Measurements from ENCODE around the gene GNG14. TPM values are rescaled to one million over a fixed set of nuclear protein-coding genes. Genes with fewer than 3 reads are reported as not detected.

Gene GNG14
- total and polyA plus RNA-seq, 2 of the 13 experiments (the other 11 are each of a cell fraction or from before 2014, with no cell fraction given), result not detected

DNA sequence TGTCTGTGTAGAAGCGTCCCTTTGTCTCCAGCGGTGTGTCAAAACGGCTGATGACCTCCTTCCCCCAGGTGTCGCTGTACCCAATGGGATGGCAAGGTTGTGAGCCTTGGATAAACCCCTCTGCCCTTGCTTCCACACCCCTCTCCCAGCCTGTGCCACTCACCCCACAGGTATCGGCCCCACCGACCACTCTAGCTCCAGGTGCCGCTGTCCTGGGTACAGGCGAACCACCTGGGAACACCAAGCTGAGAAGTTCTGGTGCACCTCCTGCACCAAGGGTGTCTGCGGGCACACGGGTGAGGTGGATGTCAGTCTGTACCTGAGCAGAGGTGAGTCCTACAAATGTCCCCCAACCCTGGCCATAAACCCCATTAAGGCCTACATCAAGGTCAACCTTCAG lies 37.9 kb upstream of the GNG14 start:
- H3K9me3 ChIP-seq (ENCODE audit: low read length), result no peaks in the 10 kb centered on the region
- intact Hi-C loops (cut with micrococcal nuclease; ENCODE audit: unreplicated experiment) (no loop called here), in situ Hi-C loops (cut with HindIII; ENCODE audit: extremely low pct_ligation_motif_present, low pct_unique_long_range_greater_than_20kb) (no loop called here)
- ChIA-PET CTCF (ENCODE audit: low intra/inter-chr PET ratio, low total read pairs) (no interaction called here), POLR2A (interaction anchor here (0.7 kb wide), 1 partner anchor 241 kb away, joined by 3 read pairs; no protein-coding TSS in a partner anchor)
- no peaks in the 10 kb centered on the region for H3K36me3 ChIP-seq (replicated peaks in 1 of 2; ENCODE audit: control insufficient read depth in 1 of 2, insufficient read depth in 2 of 2, low read length in 2 of 2)
- no peak for TF ChIP-seq HNRNPK (IDR thresholded peaks at IDR 0.05; ENCODE audit: low read depth, low read length, poor library complexity, severe bottlenecking)
- no peak for TF ChIP-seq FOXA1 (IDR thresholded peaks at IDR 0.05)
- no peak for TF ChIP-seq FOXA1 (CRISPR knock-in tag; IDR thresholded peaks at IDR 0.05)
- no peak for TF ChIP-seq ZNF136 (CRISPR knock-in tag; IDR thresholded peaks at IDR 0.05; ENCODE audit: low read depth)
- TF ChIP-seq, protein P1, sequence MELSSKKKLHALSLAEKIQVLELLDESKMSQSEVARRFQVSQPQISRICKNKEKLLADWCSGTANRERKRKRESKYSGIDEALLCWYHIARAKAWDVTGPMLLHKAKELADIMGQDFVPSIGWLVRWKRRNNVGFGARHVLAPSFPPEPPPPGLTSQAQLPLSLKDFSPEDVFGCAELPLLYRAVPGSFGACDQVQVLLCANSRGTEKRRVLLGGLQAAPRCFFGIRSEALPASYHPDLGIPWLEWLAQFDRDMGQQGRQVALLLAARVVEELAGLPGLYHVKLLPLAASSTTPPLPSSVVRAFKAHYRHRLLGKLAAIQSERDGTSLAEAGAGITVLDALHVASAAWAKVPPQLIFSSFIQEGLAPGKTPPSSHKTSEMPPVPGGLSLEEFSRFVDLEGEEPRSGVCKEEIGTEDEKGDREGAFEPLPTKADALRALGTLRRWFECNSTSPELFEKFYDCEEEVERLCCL (CRISPR knock-in tag; IDR thresholded peaks at IDR 0.05; ENCODE audit: borderline replicate concordance), result no peak
- TF ChIP-seq, protein P2, sequence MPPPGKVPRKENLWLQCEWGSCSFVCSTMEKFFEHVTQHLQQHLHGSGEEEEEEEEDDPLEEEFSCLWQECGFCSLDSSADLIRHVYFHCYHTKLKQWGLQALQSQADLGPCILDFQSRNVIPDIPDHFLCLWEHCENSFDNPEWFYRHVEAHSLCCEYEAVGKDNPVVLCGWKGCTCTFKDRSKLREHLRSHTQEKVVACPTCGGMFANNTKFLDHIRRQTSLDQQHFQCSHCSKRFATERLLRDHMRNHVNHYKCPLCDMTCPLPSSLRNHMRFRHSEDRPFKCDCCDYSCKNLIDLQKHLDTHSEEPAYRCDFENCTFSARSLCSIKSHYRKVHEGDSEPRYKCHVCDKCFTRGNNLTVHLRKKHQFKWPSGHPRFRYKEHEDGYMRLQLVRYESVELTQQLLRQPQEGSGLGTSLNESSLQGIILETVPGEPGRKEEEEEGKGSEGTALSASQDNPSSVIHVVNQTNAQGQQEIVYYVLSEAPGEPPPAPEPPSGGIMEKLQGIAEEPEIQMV (CRISPR knock-in tag; IDR thresholded peaks at IDR 0.05; ENCODE audit: low read depth), result no peak
- H2AFZ ChIP-seq (ENCODE audit: low read length), result no peak overlapping the region
- H3K4me2 ChIP-seq (ENCODE audit: low read depth, low read length), result no peak overlapping the region
- no peak overlapping the region for H3K27ac ChIP-seq (ENCODE audit: extremely low read length, insufficient read depth, low read length)
- no peaks in the 10 kb centered on the region for H4K20me1 ChIP-seq (ENCODE audit: insufficient read depth, low read length)
- no peaks in the 10 kb centered on the region for H3K79me2 ChIP-seq (ENCODE audit: insufficient read depth, low read length)
- DNase-seq (ENCODE audit: low spot score) (no peak), FAIRE-seq (no peak), ATAC-seq (no peak)
- no peak overlapping the region for H3K9ac ChIP-seq (ENCODE audit: insufficient read depth, low read depth, low read length)
- no TSS peak for BruUV-seq (replicated peaks)
- H3K4me1 ChIP-seq (ENCODE audit: insufficient read depth, low read length), result no peaks in the 10 kb centered on the region
- H3K27me3 ChIP-seq (ENCODE audit: control insufficient read depth in 1 of 2, insufficient read depth in 2 of 2, low read length in 2 of 2), result no peaks in the 10 kb centered on the region
- H3K4me3 ChIP-seq (replicated peaks in 1 of 3; ENCODE audit: insufficient read depth in 1 of 3, low read depth in 2 of 3, low read length in 3 of 3), result no peak overlapping the region
- 97% methylated on average over 10 of the region's 10 CpGs for WGBS (ENCODE audit: low lambda C conversion rate)
